Activated CD4-positive, alpha-beta T cell treated with anti-CD3 and anti-CD28 coated beads, Interleukin-2, Interleukin-6, amounts not matched to agents 100 ng/mL and 50 ng/mL, durations not matched to agents 16 hours and 8 hours (primary cell): ENCODE data around the gene SBF2.

Experiments
- DNase-seq: peaks from one replicate; pipeline ENCODE4 v3.0.0-alpha.2; 2020

Gene SBF2

DNA sequence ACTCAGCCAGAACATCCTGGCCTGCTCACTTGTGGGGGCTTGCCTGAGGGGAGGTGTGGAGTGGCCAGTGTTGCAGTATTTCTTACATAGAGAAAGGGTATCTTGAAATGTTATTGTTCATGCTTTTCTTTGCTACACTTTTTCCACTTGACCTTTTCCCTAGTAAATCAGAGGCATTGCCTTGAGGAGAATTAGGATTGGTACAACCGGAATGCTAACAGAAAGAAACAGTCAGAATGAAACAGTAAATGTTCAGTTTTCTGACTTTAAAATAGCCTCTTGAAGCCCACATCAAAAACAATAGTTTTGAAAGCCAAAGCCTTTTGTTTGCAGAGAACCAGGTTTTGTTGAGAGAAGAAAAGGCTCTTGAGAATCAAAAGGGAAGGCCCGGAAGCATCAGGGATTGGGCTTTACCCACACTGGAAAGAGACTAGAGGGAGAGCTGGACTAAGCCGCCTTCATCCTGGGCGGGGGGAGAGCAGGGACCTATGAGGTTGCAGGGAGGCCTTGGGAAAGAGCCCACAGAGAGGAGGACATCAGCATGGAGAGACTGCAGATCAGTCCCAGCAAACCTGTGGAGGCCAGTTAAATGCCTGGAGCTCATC is 23.2 kb upstream of the SBF2 start:
- DNase-seq = no peak

DNA sequence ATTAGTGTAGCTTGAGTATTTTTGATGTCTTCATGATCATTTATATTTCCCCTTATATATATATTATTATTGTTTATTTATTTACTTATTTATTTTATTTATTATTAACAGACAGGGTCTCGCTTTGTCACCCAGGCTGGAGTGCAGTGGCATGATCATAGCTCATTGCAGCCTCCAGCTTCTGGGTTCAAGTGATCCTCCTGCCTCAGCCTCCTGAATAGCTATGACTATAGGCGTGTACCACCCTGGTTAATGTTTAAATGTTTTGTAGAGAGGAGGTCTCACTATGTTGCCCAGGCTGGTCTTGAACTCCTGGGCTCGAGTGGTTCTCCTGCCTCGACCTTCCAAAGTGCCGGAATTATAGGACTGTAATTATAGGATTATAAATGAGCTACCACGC is 21.1 kb upstream of the SBF2 start:
- no peak for DNase-seq

GRCh38 chr11:10314199-10315072 is 20.4 kb upstream of the SBF2 start:
- DNase-seq = no peak

GRCh38 chr11:10311802-10312201 is 17.8 kb upstream of the SBF2 start:
- DNase-seq = no peak

- DNase-seq = no peak
Measured at GRCh38 chr11:10310301-10310841, 16.4 kb upstream of the SBF2 start.

- DNase-seq = no peak
Measured at GRCh38 chr11:10309163-10310093, 15.4 kb upstream of the SBF2 start.

DNA sequence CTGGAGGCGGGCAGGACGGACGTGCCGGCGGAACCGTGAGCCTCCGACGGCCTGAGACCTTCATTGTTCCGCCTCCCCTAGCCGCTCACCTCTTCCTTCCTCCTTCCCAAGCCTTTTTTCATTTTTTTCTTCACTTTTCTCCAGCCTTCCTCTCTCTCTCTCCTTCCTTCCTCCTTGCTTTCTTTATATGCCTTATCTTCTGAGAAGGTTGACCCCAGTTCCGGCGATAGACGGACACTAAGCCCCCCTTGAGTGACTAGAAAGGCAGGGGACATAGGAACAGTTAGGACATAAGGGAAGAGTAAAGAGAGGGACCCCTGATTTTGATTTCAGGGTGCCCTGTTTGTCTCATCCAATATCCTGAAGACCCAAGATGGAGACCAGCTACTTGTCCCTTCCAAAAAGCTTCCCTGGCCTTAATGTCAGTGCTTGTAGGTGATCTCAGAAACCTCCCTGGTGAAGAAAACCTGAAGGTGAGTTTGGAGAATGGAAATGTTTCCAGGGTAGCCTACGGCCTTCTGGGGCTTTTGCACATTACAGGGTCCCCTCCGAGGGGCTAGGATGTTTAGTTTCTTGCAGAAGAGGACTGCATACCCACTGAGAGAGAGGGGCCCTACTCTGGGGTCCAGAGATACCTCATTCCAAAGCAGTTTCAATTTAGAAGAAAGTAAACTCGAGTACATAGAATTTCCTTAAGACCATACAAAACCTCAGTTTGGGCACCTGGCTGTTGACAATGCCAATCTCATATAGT is 14.4 kb upstream of the SBF2 start:
- no peak for DNase-seq

DNA sequence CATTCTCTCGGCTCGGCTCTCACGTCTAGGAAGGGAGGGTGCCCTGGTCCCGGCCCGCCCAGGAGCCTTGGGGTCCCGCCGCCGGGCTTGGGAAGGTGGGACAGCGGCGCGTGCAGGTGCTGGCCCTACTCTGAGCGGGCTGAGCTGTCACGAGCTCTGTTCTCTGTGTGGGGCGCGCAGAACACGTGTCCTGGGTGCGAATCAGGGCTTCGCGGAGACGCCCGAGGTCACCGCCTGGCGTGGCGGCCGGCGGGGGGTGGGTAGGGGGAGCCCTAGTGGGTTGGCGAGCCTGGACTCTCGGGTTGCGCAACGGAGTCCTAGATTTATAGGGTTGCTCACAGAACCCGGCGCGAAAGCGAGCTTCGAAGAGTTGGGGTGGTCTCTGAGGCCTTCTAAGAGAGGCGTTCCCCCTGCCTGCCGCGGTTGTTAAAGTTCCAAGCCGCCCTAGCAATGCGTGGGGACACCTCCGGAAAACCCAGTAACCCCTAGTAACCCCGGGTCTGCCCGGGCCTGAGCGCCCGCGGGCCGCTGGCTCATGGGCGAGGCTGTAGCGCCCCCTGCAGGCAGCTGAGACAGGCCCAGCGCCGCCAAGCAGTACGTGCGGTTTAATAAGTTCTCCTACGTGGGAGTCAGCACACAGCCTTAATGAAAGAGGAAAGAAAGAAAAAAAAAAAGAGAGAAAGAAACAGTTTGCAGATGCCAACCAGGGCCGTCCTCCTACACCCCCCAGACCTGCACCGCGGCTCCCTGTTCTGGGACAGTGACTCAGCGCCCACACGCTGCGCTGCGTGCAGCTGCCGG is 13.6 kb upstream of the SBF2 start:
- peak; percentile 82 for DNase-seq

- no peak for DNase-seq
Measured at GRCh38 chr11:10307022-10307399, 13.0 kb upstream of the SBF2 start.

GRCh38 chr11:10305964-10306918 is 12.2 kb upstream of the SBF2 start:
- no peak for DNase-seq

- DNase-seq = no peak
Measured at GRCh38 chr11:10305262-10305963, 11.4 kb upstream of the SBF2 start.

DNA sequence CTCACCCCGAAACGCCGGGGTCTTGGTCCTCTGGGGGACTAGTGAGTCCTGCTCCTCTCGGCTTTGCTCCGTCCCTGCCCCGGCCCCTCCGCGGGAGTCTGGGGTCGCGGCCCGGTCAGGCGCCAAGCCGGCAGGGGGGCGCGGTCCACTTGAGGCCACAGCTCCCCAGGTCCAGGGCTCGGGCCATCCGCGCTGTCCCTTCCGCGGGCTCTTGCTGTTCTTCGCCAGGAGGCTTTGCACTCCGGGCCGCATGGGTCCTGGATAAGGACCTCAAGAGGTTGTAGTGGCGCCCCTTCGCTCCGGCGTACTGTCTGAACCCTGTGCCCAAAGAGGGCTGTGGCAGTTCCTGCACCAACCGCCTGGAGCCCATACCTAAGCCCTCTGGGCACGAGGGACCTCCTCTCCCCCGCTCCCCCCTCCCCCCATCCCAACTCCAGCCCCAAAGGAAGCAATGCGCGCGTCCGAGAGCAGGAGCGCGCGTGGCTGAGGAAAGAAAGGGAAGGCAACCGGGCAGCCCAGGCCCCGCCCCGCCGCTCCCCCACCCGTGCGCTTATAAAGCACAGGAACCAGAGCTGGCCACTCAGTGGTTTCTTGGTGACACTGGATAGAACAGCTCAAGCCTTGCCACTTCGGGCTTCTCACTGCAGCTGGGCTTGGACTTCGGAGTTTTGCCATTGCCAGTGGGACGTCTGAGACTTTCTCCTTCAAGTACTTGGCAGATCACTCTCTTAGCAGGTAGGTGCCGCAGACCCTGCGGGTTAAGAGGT is 10.7 kb upstream of the SBF2 start, which contains the start of gene ADM:
ADM (plus strand) TSS at position 579 of the 767 bp plus-strand sequence. CDS start 628 bp downstream, outside the sequence.
- no peak for DNase-seq

DNA sequence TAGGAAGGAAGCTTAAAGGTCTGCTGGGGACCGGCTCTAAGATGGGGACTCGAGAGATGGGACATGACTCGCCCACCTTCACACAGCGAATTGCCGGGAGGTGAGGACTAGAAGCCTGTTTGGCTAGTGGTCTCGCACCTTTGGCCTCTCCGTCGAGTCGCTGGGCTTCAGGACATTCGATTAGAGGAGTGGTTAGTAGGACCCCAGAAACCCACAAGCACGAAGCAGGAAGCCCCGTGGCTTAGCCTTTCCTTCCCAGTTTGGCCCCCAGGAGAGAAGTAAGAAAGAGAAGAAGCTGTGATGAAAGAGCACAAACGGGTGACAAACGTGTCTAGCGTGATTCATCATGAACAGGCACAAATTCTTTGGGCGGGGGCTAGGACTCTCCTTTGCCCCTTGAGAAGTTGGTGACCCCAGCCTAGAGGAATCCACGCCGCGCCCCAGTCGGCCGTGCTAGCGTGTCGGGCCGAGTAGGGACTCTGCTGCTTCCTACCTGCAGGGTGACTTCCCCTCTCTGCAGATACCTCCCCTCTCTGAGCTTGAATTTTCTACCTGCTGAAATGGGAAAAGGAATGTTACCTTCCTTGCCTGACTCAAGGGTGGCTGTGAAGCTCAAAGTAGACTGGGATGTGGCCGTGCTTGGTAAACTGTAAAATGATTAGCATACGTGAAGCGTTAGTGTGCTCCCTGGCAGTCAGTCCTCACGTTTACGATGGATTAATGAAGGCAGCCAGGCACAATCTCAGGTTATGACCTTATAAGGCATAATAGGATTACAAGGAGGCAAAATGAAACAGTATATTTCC is 9.7 kb upstream of the SBF2 start:
- DNase-seq = no peak

DNA sequence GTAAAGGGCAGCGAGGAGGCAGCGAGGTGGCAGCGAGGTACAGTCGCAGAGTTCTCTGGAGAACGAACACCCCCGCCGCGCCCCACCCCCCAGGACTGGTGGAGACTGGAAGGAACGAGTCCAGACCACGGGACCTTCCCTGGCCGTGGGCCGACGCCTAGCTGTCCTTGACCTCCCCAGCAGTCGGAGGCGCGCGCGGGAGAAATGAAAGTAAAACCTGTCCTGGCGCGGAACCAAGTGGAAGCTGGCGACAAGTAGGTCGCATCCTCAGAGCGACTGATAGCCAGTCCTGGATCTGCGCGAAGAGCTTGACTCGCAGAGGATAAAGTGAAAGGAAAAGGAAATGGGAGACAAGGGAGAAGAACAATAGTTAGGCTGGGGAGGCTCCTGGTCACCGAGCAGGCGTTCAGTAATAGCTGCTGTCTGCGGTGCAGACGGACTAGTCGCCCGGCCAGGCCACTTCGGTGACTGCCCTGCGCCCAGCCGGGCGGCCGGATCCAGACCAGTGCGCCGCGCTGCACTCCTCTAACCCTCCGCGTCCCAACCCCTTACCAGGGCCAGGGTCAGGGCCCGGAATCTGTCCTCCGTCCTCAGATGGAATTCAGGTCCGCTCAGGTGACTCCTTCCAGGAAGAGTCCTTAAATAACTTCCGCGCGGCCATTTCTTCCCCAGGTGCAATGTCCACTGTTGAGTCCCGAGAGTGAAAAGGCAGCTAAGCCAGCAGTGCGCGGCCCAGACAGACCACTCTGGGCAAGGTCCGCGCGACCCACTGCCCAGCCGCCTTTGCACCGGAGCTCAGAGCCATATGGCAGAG is 8.9 kb upstream of the SBF2 start:
- DNase-seq = peak; percentile 50

DNA sequence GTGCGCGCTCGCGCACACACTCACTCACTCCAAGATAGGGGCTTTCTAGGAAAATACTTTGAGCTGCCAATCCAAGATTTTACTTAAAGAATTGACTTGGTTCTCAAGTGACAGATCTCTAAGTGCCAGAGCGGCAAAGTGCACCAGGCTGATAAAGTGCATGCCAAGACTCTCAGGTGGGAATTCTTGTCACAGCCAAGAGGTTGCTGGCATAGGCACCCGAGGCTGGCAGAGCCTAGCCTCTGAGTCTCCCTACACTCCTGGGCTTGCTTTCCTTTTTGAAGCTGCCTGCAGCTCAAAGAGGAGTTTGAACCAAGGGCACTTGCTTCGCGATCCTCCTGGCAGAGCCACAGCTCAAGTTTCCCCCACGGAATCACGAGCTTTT is 8.3 kb upstream of the SBF2 start:
- no peak for DNase-seq

GRCh38 chr11:10301656-10302358 is 7.8 kb upstream of the SBF2 start:
- no peak for DNase-seq
